Endothelial cell (in vitro differentiated cells): ENCODE results near the gene LDB2. TPM values are rescaled to one million over a fixed set of nuclear protein-coding genes. Genes with fewer than 3 reads are reported as not detected.

Experiments used
- DNase-seq: peaks from one replicate; pipeline ENCODE4 v3.0.0; 2021; ENCODE audit warnings: low spot score
- H3K27ac Mint-ChIP-seq: one replicate; pipeline ENCODE4 v1.8.0; 2021; ENCODE audit warnings: mixed read lengths, inconsistent platforms; ENCODE audit not compliant: unreplicated experiment
- H3K27me3 Mint-ChIP-seq: one replicate; pipeline ENCODE4 v1.8.0; 2021; ENCODE audit warnings: mild to moderate bottlenecking, moderate library complexity, mixed read lengths, inconsistent platforms; ENCODE audit not compliant: unreplicated experiment
- H3K36me3 Mint-ChIP-seq: one replicate; pipeline ENCODE4 v1.8.0; 2021; ENCODE audit warnings: mild to moderate bottlenecking, low read depth, mixed read lengths, inconsistent platforms; ENCODE audit not compliant: unreplicated experiment
- H3K4me1 Mint-ChIP-seq: one replicate; pipeline ENCODE4 v1.8.0; 2021; ENCODE audit warnings: mild to moderate bottlenecking, mixed read lengths, inconsistent platforms; ENCODE audit not compliant: unreplicated experiment
- H3K4me3 Mint-ChIP-seq: one replicate; pipeline ENCODE4 v1.8.0; 2021; ENCODE audit warnings: mild to moderate bottlenecking, mixed read lengths, inconsistent platforms; ENCODE audit not compliant: unreplicated experiment
- H3K9me3 Mint-ChIP-seq: one replicate; pipeline ENCODE4 v1.8.0; 2021; ENCODE audit warnings: mixed read lengths, inconsistent platforms; ENCODE audit not compliant: unreplicated experiment
- total RNA-seq: library from RNA; stranded (reverse); fragmentation: NEBNext Ultra II Directional; extraction: Animal tissue kit (Norgen Biotek cat#: 25700); gene quantifications from one replicate; pipeline ENCODE4 v1.2.1, GENCODE V29; 2021; ENCODE audit not compliant: unreplicated experiment
- TF ChIP-seq, protein P1 (sequence below): fragments of 200-600 bp; sonication (generic); IDR thresholded peaks from one replicate; pipeline ENCODE4 v1.5.0; 2021; ENCODE audit warnings: antibody characterized with exemption; ENCODE audit not compliant: unreplicated experiment

LDB2 gene
- total RNA-seq, 1 donor from 2014 or later = 268 TPM

DNA sequence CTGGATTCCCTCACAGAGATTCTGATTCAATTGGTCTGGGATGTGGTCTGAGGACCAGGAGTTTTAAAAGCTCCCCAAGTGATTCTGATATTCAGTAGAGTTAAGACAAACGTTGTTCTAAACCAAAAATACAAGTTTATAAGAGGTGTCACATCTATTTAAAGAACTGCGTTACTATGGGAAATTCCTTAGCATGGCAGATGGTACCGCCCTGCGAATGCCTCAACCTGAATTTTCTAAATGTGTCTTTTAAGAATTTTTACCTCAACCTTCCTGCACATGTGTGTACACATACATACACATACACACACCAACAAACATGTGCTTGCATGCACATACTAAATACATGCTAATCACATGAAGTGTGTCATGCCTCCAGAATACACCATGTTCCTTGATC, 343.3 kb downstream of the LDB2 start:
- Mint-ChIP-seq H3K27me3 (peaks cover 10% of the 10 kb centered on the region), H3K36me3 (peaks cover 33% of the 10 kb centered on the region), H3K4me1 (no peaks in the 10 kb centered on the region), H3K27ac (no peak overlapping the region), H3K9me3 (peaks cover 7% of the 10 kb centered on the region), H3K4me3 (peak overlapping the region; percentile 61)
- no peak for DNase-seq
- TF ChIP-seq, protein P1, sequence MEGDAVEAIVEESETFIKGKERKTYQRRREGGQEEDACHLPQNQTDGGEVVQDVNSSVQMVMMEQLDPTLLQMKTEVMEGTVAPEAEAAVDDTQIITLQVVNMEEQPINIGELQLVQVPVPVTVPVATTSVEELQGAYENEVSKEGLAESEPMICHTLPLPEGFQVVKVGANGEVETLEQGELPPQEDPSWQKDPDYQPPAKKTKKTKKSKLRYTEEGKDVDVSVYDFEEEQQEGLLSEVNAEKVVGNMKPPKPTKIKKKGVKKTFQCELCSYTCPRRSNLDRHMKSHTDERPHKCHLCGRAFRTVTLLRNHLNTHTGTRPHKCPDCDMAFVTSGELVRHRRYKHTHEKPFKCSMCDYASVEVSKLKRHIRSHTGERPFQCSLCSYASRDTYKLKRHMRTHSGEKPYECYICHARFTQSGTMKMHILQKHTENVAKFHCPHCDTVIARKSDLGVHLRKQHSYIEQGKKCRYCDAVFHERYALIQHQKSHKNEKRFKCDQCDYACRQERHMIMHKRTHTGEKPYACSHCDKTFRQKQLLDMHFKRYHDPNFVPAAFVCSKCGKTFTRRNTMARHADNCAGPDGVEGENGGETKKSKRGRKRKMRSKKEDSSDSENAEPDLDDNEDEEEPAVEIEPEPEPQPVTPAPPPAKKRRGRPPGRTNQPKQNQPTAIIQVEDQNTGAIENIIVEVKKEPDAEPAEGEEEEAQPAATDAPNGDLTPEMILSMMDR = no peak

DNA sequence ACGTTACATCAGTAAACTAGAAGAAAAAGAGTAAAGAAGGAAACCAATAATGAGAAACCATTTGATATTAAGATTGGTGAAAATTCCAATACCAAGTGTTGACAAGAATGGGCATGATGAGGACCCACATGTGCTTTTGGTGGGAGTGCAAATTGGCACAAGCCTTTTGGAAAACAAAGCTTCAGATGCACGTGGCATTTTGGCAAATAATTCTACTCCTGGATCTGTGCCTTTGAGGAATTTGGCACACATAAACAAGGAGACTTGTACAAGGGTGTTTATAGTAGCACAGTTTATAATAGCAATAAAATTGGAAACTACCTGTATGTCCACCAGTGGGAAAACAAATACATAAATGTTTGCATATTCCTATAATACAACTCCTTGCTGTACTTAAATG, 347.9 kb downstream of the LDB2 start:
- peaks cover 26% of the 10 kb centered on the region for H3K36me3 Mint-ChIP-seq
- no peaks in the 10 kb centered on the region for H3K9me3 Mint-ChIP-seq
- DNase-seq = no peak
- H3K27ac Mint-ChIP-seq = no peak overlapping the region
- H3K27me3 Mint-ChIP-seq = peaks cover 8% of the 10 kb centered on the region
- TF ChIP-seq, protein P1 = no peak
- H3K4me3 Mint-ChIP-seq = no peak overlapping the region
- peaks cover 6% of the 10 kb centered on the region for H3K4me1 Mint-ChIP-seq

DNA sequence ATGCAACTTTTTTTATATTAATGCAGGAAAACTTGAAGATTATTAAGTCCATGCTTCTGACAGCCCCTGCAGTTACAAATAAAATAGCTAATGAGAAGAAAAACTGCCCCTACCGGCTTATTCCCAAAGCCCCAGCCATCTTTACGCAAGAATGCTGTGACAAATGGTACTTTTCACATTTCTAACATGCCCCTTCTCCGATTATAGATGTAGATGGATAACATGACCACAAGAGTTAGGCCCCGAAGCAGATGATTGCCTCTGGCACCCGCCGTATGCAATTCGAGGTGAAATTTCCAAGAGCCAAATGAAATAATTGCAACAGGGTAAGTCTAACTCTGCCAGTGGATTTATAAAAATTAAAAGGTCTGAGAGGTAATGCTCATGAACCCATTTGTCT, 352.8 kb downstream of the LDB2 start:
- no peak for DNase-seq
- H3K36me3 Mint-ChIP-seq = peaks cover 46% of the 10 kb centered on the region
- H3K27me3 Mint-ChIP-seq = peaks cover 10% of the 10 kb centered on the region
- no peak overlapping the region for H3K4me3 Mint-ChIP-seq
- no peaks in the 10 kb centered on the region for H3K9me3 Mint-ChIP-seq
- no peak overlapping the region for H3K27ac Mint-ChIP-seq
- H3K4me1 Mint-ChIP-seq = peaks cover 20% of the 10 kb centered on the region
- TF ChIP-seq, protein P1 = no peak

DNA sequence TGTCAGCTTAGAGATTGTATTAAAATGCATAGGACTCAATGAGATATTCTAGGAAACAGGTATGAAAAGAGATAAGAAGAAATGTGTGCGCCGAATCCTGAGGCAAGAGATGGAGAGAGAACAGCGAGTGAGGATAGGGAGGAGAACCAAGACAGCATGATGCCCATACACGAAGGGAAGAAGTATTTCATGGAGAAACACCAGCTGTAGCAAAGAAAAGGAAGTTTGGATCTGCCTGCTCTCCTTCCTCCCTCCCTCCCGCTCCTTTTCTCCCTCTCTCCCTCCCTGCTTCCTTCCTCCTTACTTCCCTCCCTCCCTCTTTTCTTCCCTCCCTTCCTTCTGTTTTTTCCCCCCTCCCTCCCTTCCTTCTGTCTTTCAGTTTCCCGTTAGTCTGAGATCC, 353.6 kb downstream of the LDB2 start:
- H3K27me3 Mint-ChIP-seq = peaks cover 7% of the 10 kb centered on the region
- H3K4me3 Mint-ChIP-seq = peak overlapping the region; percentile 9
- H3K36me3 Mint-ChIP-seq = peaks cover 43% of the 10 kb centered on the region
- TF ChIP-seq, protein P1 = no peak
- H3K27ac Mint-ChIP-seq = no peak overlapping the region
- H3K9me3 Mint-ChIP-seq = no peaks in the 10 kb centered on the region
- no peak for DNase-seq
- peaks cover 22% of the 10 kb centered on the region for H3K4me1 Mint-ChIP-seq

GRCh38 chr4:16544251-16544721, 354.2 kb downstream of the LDB2 start:
- Mint-ChIP-seq H3K4me1 (peaks cover 25% of the 10 kb centered on the region), H3K4me3 (no peak overlapping the region), H3K9me3 (no peaks in the 10 kb centered on the region), H3K36me3 (peaks cover 46% of the 10 kb centered on the region), H3K27me3 (peaks cover 7% of the 10 kb centered on the region), H3K27ac (no peak overlapping the region)
- no peak for DNase-seq
- TF ChIP-seq, protein P1 = no peak
